Measurements from ENCODE around the gene WDFY2.

DNA sequence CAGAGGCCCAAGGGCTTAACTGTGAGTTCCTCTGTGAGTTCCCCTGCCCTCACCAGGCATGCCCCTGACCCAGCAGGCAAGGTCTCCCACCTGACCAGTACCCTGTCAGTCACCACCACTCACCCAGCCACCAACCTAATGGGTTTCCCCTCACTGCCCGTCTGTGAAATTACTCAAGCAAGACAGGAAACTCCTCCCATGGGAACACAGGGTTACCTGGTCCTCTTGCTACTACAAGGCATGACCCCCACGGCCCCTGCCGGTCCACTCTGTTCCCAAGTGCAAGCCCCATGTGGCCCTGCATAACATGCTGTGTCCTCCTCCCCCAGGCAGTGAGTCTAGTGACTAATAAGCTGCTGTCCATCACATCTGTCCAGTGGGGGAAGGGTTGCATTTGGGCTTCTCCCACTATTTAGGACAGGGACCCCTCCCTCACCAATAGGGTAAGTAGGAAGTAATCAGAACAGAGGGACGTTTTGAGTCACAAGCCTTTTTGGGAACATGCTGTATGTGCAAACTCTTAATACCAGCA is 227.7 kb downstream of the WDFY2 start:
- no peak for TF ChIP-seq GATA3 (IDR thresholded peaks at IDR 0.05; ENCODE audit: low read depth, low read length)
- no peak for TF ChIP-seq GATA2 (IDR thresholded peaks at IDR 0.05; ENCODE audit: low read depth, low read length)

Measured in SH-SY5Y (cell line).